ENCODE measurements around the gene CD53. TPM values are rescaled to one million over a fixed set of nuclear protein-coding genes. Genes with fewer than 3 reads are reported as not detected.

The CD53 gene
- total and polyA plus RNA-seq, 9 of the 15 experiments (the other 6 are each of a cell fraction or from before 2014, with no cell fraction given) = 63.5 to 220 (median 131) TPM

DNA sequence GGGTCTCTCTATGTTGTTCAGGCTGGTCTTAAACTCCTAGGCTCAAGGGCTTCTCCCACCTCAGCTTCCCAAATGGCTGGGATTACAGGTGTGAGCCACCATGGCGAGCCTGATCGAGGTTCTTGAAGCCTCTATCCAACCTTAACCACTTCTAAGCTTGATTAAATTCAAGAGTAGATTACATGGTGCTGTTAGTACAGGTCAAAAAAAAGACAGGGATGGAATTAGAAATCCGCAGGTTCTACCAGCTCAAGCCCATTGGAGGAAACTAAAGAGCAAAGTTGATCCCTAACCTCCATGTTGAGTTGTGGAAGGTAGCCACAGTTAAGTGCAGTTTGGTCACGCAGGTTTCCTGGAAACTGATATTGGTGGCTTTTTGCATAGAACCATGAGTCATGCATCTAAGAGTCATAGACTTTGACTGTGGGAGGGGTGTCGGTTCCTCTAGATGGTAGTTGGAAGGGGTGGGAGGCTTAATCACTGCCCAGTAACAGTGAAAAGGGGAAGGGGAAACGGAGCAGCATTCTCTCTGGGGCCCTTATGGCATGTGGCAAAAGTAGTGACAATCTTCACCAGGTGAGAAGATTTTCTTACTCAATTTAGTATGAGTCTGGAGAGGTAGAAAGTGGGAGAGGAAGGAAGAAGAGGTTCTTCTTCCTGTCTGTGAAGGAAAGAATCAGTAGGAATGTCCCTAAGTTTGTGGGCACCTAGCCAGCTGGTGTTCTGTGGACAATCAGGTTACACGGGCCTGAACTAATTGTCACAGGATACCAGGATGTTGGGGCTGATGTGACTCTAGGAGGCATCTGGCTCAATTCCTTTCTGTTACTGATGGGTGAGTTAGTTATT, 7.0 kb downstream of the CD53 start (continued):
- peak; percentile 59; the same call in 1 of the 2 replicates for TF ChIP-seq TOE1 (IDR thresholded peaks at IDR 0.05; ENCODE audit: borderline replicate concordance)
- TF ChIP-seq TOE1 (CRISPR knock-in tag; IDR thresholded peaks at IDR 0.05; ENCODE audit: borderline replicate concordance, low read depth) = no peak
- TF ChIP-seq DNMT1 (IDR thresholded peaks at IDR 0.05) = no peak
- TF ChIP-seq RAD51 (IDR thresholded peaks at IDR 0.05; ENCODE audit: borderline replicate concordance, low read depth) = peak; percentile 46; the same call in 1 of the 2 replicates
- TF ChIP-seq, protein P1, sequence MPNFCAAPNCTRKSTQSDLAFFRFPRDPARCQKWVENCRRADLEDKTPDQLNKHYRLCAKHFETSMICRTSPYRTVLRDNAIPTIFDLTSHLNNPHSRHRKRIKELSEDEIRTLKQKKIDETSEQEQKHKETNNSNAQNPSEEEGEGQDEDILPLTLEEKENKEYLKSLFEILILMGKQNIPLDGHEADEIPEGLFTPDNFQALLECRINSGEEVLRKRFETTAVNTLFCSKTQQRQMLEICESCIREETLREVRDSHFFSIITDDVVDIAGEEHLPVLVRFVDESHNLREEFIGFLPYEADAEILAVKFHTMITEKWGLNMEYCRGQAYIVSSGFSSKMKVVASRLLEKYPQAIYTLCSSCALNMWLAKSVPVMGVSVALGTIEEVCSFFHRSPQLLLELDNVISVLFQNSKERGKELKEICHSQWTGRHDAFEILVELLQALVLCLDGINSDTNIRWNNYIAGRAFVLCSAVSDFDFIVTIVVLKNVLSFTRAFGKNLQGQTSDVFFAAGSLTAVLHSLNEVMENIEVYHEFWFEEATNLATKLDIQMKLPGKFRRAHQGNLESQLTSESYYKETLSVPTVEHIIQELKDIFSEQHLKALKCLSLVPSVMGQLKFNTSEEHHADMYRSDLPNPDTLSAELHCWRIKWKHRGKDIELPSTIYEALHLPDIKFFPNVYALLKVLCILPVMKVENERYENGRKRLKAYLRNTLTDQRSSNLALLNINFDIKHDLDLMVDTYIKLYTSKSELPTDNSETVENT (CRISPR knock-in tag; IDR thresholded peaks at IDR 0.05) = no peak
- TF ChIP-seq BCOR (IDR thresholded peaks at IDR 0.05) = no peak
- TF ChIP-seq SIX5 (IDR thresholded peaks at IDR 0.05; ENCODE audit: borderline replicate concordance in 1 of 2, insufficient read depth in 1 of 2, low read depth in 1 of 2, low read length in 2 of 2) = 0 out of 4 replicates have a peak, but pooled peaks of 1 of the 2 experiments have one; percentile 14
- 0 out of 2 replicates have a peak, but pooled peaks have one; percentile 42 for TF ChIP-seq ILK (tag; IDR thresholded peaks at IDR 0.05; ENCODE audit: borderline replicate concordance, low read depth)
- TF ChIP-seq NR1H2 (CRISPR knock-in tag; IDR thresholded peaks at IDR 0.05) = no peak
- TF ChIP-seq ZNF668 (CRISPR knock-in tag; IDR thresholded peaks at IDR 0.05) = peak; percentile 73; the same call in 1 of the 2 replicates
- TF ChIP-seq ZNF507 (tag; conservative IDR thresholded peaks at IDR 0.05) = no peak
- peak; percentile 84 for TF ChIP-seq C11orf30 (IDR thresholded peaks at IDR 0.05; ENCODE audit: low read depth)
- TF ChIP-seq ZFX (CRISPR knock-in tag; IDR thresholded peaks at IDR 0.05) = no peak
- peak; percentile 49 for TF ChIP-seq NCOR1 (IDR thresholded peaks at IDR 0.05)
- TF ChIP-seq IRF9 (tag; IDR thresholded peaks at IDR 0.05) = no peak
- peak; percentile 83 for TF ChIP-seq NBN (IDR thresholded peaks at IDR 0.05; ENCODE audit: low read depth)
- no peak for TF ChIP-seq ARHGAP35 (IDR thresholded peaks at IDR 0.05; ENCODE audit: partially characterized antibody)
- no peak for TF ChIP-seq NCOA6 (IDR thresholded peaks at IDR 0.05)
- no peak for TF ChIP-seq RUNX1 (IDR thresholded peaks at IDR 0.05; ENCODE audit: low read depth)
- no peak for TF ChIP-seq CREBBP (IDR thresholded peaks at IDR 0.05; ENCODE audit: low read depth, low read length)
- no peak for TF ChIP-seq HES1 (IDR thresholded peaks at IDR 0.05; ENCODE audit: low read depth)
- TF ChIP-seq MTA2 (IDR thresholded peaks at IDR 0.05; ENCODE audit: low read depth) = peak; percentile 37; the same call in 1 of the 2 replicates
- no peak for TF ChIP-seq ZNF696 (CRISPR knock-in tag; conservative IDR thresholded peaks at IDR 0.05)
- no peak for TF ChIP-seq NFYB (IDR thresholded peaks at IDR 0.05; ENCODE audit: extremely low read depth, insufficient read length)
- TF ChIP-seq POU5F1 (IDR thresholded peaks at IDR 0.05; ENCODE audit: borderline replicate concordance, low read depth, low read length, partially characterized antibody) = no peak

Measured in K562 (cell line).